Measurements from ENCODE around the gene GPR4.
"Not testable (repeated sequence)": the region's sequence is repeated elsewhere in the genome, so short reads cannot be mapped to it uniquely, and the experiment has no call there.

The GPR4 gene

GRCh38 chr19:45601524-45602374 is at the start of gene GPR4:
Gene GPR4, minus strand, starts transcription at chr19:45602212. Its CDS starts 10,346 bp downstream, at chr19:45591866.
- DNase-seq (ENCODE audit: low read depth), result no peak

- no peak for DNase-seq (ENCODE audit: low read depth)
These were observed 48.7 kb upstream of the GPR4 start for GRCh38 chr19:45650722-45651121.

GRCh38 chr19:45646345-45646698 is 44.3 kb upstream of the GPR4 start:
- no peak for DNase-seq (ENCODE audit: low read depth)

- DNase-seq (ENCODE audit: low read depth), result peak; percentile 55
These were observed 43.8 kb upstream of the GPR4 start for GRCh38 chr19:45645631-45646344.

GRCh38 chr19:45645068-45645630 is 43.1 kb upstream of the GPR4 start:
- no peak for DNase-seq (ENCODE audit: low read depth)

- DNase-seq (ENCODE audit: low read depth), result no peak
These were observed 42.1 kb upstream of the GPR4 start for GRCh38 chr19:45643927-45644771.

GRCh38 chr19:45643024-45643926 is 41.3 kb upstream of the GPR4 start:
- peak; percentile 84 for DNase-seq (ENCODE audit: low read depth)

- DNase-seq (ENCODE audit: low read depth), result peak; percentile 30
These were observed 39.5 kb upstream of the GPR4 start for GRCh38 chr19:45641274-45642105.

- DNase-seq (ENCODE audit: low read depth), result no peak
These were observed 38.8 kb upstream of the GPR4 start for GRCh38 chr19:45640849-45641273.

- peak; percentile 35 for DNase-seq (ENCODE audit: low read depth)
These were observed 37.1 kb upstream of the GPR4 start, which contains the start of gene EML2 for GRCh38 chr19:45638930-45639729. Gene EML2, minus strand, starts transcription at chr19:45639397. Its CDS starts 21 bp downstream, at chr19:45639376.

- DNase-seq (ENCODE audit: low read depth), result no peak
These were observed 36.1 kb upstream of the GPR4 start for GRCh38 chr19:45637890-45638667.

GRCh38 chr19:45636902-45637301 is 34.9 kb upstream of the GPR4 start:
- no peak for DNase-seq (ENCODE audit: low read depth)

GRCh38 chr19:45636275-45636674 is 34.3 kb upstream of the GPR4 start:
- no peak for DNase-seq (ENCODE audit: low read depth)

GRCh38 chr19:45632468-45633196 is 30.6 kb upstream of the GPR4 start:
- no peak for DNase-seq (ENCODE audit: low read depth)

GRCh38 chr19:45630463-45630862 is 28.5 kb upstream of the GPR4 start:
- DNase-seq (ENCODE audit: low read depth), result no peak

- no peak for DNase-seq (ENCODE audit: low read depth)
These were observed 27.7 kb upstream of the GPR4 start for GRCh38 chr19:45629704-45630103.

- not testable (repeated sequence) for DNase-seq (ENCODE audit: low read depth)
These were observed 26.2 kb upstream of the GPR4 start for GRCh38 chr19:45628219-45628618.

GRCh38 chr19:45623984-45624383 is 22.0 kb upstream of the GPR4 start:
- no peak for DNase-seq (ENCODE audit: low read depth)
